ENCODE measurements around the gene CD101.

- TF ChIP-seq CHD1 (IDR thresholded peaks at IDR 0.05; ENCODE audit: low read depth, low read length) (no peak), CTCF (IDR thresholded peaks at IDR 0.05; ENCODE audit: control extremely low read depth in 1 of 3, insufficient read depth in 1 of 3, low read depth in 1 of 3, low read length in 3 of 3) (no peak), MAFK (IDR thresholded peaks at IDR 0.05; ENCODE audit: low read depth, low read length) (no peak), EP300 (IDR thresholded peaks at IDR 0.05; ENCODE audit: borderline replicate concordance in 1 of 2, low read depth in 2 of 2, low read length in 2 of 2) (no peak), KDM1A (IDR thresholded peaks at IDR 0.05; ENCODE audit: borderline replicate concordance, low read length) (no peak), TAF1 (IDR thresholded peaks at IDR 0.05; ENCODE audit: low read depth, low read length) (no peak), ASH2L (IDR thresholded peaks at IDR 0.05; ENCODE audit: low read length) (no peak)
Measured at GRCh38 chr1:116983678-116984077, 17.9 kb upstream of the CD101 start.
